Measurements from ENCODE around the gene MROH2A. TPM values are rescaled to one million over a fixed set of nuclear protein-coding genes. Genes with fewer than 3 reads are reported as not detected.

Gene MROH2A
- total RNA-seq, 1 donor: not detected

DNA sequence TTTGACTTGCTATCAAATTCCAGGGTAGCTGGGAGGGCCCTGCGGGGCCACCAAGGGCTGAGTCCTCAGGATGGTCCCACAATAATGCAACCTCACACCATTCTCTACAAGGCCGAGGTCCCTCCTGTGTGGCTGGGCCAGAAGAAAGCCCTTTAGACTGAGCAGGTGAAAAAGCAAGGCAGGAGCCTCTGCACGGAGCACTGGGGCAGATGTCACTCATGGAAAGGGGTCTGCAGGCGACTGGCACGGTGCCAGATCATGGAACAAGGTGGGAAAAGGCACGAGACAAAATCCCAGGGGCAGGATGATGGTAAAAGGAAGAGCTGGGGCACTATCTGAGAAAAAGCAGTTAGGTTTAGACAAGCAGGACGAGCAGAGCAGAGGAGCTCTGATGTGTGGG lies 60.1 kb downstream of the MROH2A start:
- no peak for DNase-seq (ENCODE audit: low read depth)
- no peak overlapping the region for H3K4me3 ChIP-seq (ENCODE audit: low read depth, low read length)
- TF ChIP-seq, protein P1, sequence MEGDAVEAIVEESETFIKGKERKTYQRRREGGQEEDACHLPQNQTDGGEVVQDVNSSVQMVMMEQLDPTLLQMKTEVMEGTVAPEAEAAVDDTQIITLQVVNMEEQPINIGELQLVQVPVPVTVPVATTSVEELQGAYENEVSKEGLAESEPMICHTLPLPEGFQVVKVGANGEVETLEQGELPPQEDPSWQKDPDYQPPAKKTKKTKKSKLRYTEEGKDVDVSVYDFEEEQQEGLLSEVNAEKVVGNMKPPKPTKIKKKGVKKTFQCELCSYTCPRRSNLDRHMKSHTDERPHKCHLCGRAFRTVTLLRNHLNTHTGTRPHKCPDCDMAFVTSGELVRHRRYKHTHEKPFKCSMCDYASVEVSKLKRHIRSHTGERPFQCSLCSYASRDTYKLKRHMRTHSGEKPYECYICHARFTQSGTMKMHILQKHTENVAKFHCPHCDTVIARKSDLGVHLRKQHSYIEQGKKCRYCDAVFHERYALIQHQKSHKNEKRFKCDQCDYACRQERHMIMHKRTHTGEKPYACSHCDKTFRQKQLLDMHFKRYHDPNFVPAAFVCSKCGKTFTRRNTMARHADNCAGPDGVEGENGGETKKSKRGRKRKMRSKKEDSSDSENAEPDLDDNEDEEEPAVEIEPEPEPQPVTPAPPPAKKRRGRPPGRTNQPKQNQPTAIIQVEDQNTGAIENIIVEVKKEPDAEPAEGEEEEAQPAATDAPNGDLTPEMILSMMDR (IDR thresholded peaks at IDR 0.05; ENCODE audit: insufficient read depth, low read depth, low read length): no peak

DNA sequence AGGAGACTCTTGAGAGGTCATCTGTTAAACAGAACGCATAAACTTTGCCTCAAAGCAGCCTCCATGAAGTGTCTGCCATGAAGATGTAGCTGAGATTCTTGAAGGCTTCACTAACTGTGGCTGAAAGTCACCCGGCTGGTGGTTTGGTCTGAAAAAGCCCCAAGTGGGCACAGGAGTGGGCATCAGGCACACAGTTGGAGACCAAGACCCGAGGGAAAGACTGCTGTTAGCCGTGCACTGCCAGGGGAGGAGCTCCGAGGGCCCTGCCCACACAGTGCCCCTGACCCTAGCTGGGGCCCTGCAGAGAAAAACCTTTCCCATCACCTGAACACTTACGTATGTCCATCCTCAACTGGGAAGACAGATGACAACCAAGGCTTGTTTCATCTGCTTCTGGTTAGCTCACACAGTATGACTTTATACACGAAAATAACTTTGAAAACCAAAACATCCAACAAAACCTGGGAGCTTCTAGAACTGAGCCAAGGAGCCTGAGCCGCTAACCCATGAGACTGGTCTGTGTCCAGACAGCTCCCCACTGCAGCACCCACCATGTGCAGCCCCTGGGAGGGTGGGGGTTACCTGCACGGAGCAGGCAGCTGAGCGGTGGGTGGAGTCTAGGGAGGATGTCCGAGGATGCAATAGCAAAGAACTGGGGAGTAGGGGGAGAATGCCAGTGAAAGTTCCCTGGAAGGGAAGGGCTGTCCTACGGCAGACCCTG lies 60.8 kb downstream of the MROH2A start:
- TF ChIP-seq, protein P1 (IDR thresholded peaks at IDR 0.05; ENCODE audit: insufficient read depth, low read depth, low read length): no peak
- no peak overlapping the region for H3K4me3 ChIP-seq (ENCODE audit: low read depth, low read length)
- no peak for DNase-seq (ENCODE audit: low read depth)

DNA sequence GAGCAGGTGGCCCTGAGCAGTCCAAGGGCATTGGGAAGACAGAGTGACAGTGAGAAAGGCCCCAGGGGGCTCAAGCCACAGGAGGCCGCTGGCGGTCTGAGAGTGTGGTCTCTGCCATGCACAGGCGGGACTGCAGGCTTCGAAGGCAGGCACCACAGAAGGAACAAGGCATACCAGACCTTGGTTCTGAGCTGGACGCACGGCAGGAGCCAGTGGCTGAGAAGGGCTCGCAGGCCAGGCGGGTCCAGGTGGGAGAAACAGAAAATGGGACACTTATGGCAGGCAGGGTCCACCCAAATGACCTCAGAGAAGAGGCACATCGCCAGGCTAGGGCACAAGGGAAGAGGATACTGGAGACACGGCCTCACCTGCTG lies 61.3 kb downstream of the MROH2A start:
- DNase-seq (ENCODE audit: low read depth): no peak

DNA sequence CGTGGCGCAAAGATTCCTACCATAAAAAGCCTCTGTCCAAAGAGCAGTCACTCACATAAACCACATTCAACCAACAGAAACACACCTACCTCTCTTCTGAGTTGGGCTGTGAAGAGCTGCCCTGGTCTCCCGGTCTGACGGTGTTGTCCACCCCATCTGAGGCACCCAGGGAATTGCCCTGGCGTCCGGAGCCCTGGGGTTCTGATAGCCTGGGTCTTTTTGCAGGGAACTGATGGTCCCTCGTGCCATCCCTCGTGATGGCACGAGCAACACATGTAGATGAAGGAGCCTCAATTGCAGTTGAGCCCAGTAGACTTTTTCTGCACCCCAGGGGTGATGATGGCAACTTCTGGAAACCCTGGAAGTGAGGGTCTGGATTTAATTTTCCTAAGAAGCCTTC lies 62.4 kb downstream of the MROH2A start:
- no peak overlapping the region for H3K4me3 ChIP-seq (ENCODE audit: low read depth, low read length)
- TF ChIP-seq, protein P1 (IDR thresholded peaks at IDR 0.05; ENCODE audit: insufficient read depth, low read depth, low read length): no peak
- no peak for DNase-seq (ENCODE audit: low read depth)

More for the DNA sequence above, 61.3 kb downstream of the MROH2A start:
- no peak overlapping the region for H3K4me3 ChIP-seq (ENCODE audit: low read depth, low read length)
- TF ChIP-seq, protein P1 (IDR thresholded peaks at IDR 0.05; ENCODE audit: insufficient read depth, low read depth, low read length): no peak

DNA sequence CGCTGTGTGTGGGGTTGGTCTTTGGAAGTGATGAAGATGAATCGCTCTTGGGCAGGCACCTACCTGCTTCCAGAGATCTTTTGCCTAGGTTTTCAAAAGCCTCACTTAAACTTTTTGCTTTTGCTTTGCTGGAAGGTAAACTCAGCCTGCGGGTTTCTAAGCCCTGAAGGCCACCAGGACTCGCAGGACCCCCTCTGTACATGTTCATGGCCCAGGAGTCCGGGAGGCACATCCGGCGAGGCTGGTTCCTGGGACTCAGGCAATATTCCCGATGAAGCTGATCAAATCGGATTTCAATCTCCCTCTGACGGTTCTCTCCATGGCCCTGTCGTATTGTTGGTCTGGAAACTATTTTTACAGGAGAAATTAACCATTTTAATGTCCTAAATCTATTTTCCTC lies 63.1 kb downstream of the MROH2A start:
- TF ChIP-seq, protein P1 (IDR thresholded peaks at IDR 0.05; ENCODE audit: insufficient read depth, low read depth, low read length): no peak
- DNase-seq (ENCODE audit: low read depth): no peak
- H3K4me3 ChIP-seq (ENCODE audit: low read depth, low read length): no peak overlapping the region

DNA sequence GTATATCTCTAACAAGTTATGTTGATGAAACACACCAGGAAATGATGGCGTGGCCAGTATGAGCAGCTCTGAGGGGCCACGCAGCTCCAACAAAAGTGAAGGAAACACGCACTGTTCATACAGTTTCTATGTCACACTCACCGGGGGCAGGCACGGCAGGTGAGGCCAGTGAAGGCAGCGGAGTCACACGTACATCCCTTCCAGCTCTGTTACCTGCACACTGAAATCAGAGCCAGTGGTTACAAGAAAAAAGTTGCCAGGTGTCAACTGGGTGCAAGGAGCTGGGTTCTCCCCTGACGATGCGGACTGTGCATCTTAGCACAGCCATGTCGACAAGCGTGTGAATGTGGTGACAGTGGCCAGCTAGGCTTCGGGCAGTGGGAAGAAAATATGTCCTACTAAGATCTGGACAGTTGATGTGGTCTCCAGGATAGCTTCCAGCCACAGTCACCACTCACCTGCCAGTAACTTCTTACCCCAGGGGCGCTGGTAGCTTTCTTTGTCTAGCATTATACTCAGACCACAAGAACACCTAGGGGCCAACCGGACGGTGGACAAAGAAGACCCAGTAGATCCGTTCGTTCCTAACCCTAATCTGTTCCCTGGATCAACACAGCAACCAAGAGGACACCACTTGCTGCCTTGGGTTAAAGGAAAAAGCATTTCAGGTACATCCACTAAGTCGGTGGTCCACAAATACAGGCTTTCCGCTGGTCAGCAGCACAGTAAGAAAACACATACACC lies 66.1 kb downstream of the MROH2A start:
- TF ChIP-seq, protein P1 (IDR thresholded peaks at IDR 0.05; ENCODE audit: insufficient read depth, low read depth, low read length): no peak

More for the DNA sequence above, 66.1 kb downstream of the MROH2A start:
- DNase-seq (ENCODE audit: low read depth): no peak
- H3K4me3 ChIP-seq (ENCODE audit: low read depth, low read length): no peak overlapping the region

All from fibroblast of villous mesenchyme (primary cell).